HCT116 (cell line): ENCODE results near the gene TSPAN33. TPM values are rescaled to one million over a fixed set of nuclear protein-coding genes. Genes with fewer than 3 reads are reported as not detected.
A peak's percentile ranks its signal among the peaks of the same experiment; 100 is the strongest.

ENCODE experiments used
- ATAC-seq: fragments of 200-7000 bp; cut with Tn5 transposase; 2 replicates; pipeline ENCODE4 v1.9.1; 2020; ENCODE audit warnings: mild to moderate bottlenecking, moderate library complexity
- BruUV-seq: library from RNA; stranded (reverse); fragments of 400-500 nt; replicated peaks from 2 replicates; lab custom pipeline; 2021; lab: Mats Ljungman, UMichigan
- CTCF ChIA-PET: fragments of 300-600 bp; sonication (Branson Sonifier 250); formaldehyde crosslinking; loops from one replicate; lab custom pipeline; 2021; ENCODE audit warnings: antibody characterized with exemption; lab: Charles Lee
- POLR2A ChIA-PET: fragments of 300-600, 350-600 bp; sonication (Branson Sonifier 250); formaldehyde crosslinking; loops from one replicate; lab custom pipeline; 2021; ENCODE audit warnings: antibody characterized with exemption; lab: Charles Lee
- RAD21 ChIA-PET, 2 experiments: fragments of 300-600 bp; sonication (Branson Sonifier 250); formaldehyde crosslinking; loops; one replicate each; lab custom pipeline; 2023; ENCODE audit warnings: low total read pairs in 2 of 2; ENCODE audit not compliant: uncharacterized antibody in 2 of 2, unreplicated experiment in 2 of 2, low non-redundant PET in 1 of 2; lab: Charles Lee
- DNase-seq: peaks from one replicate; pipeline ENCODE4 v3.0.0-alpha.2; 2010; ENCODE audit warnings: low read depth, low spot score
- H2AFZ ChIP-seq: fragments of 200-600 bp; shearing (Covaris generic), sonication (generic); 2 replicates; pipeline ENCODE4 v1.6.1; 2017; ENCODE audit warnings: low read depth, mixed run types, mixed read lengths, antibody characterized with exemption, low read length; ENCODE audit not compliant: poor library complexity, severe bottlenecking
- H3K27ac ChIP-seq: 2 replicates; pipeline ENCODE4 v1.5.1; 2012; ENCODE audit warnings: low read depth, low read length
- H3K27me3 ChIP-seq: fragments of 200-600 bp; sonication (generic); 2 replicates; pipeline ENCODE4 v1.6.1; 2016; ENCODE audit warnings: mixed run types, low read length, mixed read lengths; ENCODE audit not compliant: insufficient read depth
- H3K36me3 ChIP-seq, 2 experiments: fragments of 200-500 bp in 1 of 2; fragments of 200-600 bp in 1 of 2; sonication (Bioruptor generic) in 1 of 2; sonication (generic) in 1 of 2; 2 replicates each; pipeline versions ENCODE4 v1.5.1 to v1.6.1; 2014 to 2016; ENCODE audit warnings: low read length in 2 of 2, inconsistent platforms in 1 of 2, mixed read lengths in 1 of 2, mixed run types in 1 of 2; ENCODE audit not compliant: insufficient read depth in 2 of 2, control insufficient read depth in 1 of 2
- H3K4me1 ChIP-seq, 2 experiments: fragments of 200-600 bp in 1 of 2; sonication (generic) in 1 of 2; 2 replicates each; pipeline versions ENCODE4 v1.5.1 to v1.6.1; 2012 to 2017; ENCODE audit warnings: low read length in 2 of 2, inconsistent platforms in 1 of 2, mild to moderate bottlenecking in 1 of 2, mixed read lengths in 1 of 2, mixed run types in 1 of 2, moderate library complexity in 1 of 2; ENCODE audit not compliant: insufficient read depth in 2 of 2, control insufficient read depth in 1 of 2
- H3K4me2 ChIP-seq: fragments of 200-600 bp; sonication (generic); 2 replicates; pipeline ENCODE4 v1.6.1; 2017; ENCODE audit warnings: mixed run types, low read length, mixed read lengths
- H3K4me3 ChIP-seq, 2 experiments: fragments of 200-600 bp in 1 of 2; sonication (generic) in 1 of 2; replicated peaks in 1 of 2; 2 replicates each; pipeline ENCODE4 v1.5.1; 2011 to 2016; ENCODE audit warnings: low read length in 2 of 2, control low read depth in 1 of 2, low read depth in 1 of 2, mild to moderate bottlenecking in 1 of 2, mixed read lengths in 1 of 2, mixed run types in 1 of 2
- H3K79me2 ChIP-seq: fragments of 200-600 bp; sonication (generic); 2 replicates; pipeline ENCODE4 v1.6.1; 2017; ENCODE audit warnings: mild to moderate bottlenecking, mixed run types, low read length, moderate library complexity, mixed read lengths; ENCODE audit not compliant: insufficient read depth
- H3K9ac ChIP-seq: fragments of 200-600 bp; sonication (generic); 2 replicates; pipeline ENCODE4 v1.6.1; 2016; ENCODE audit warnings: low read length, mixed read lengths
- H3K9me2 ChIP-seq: fragments of 200-600 bp; sonication (generic), shearing (Covaris generic); 2 replicates; pipeline ENCODE4 v1.6.1; 2017; ENCODE audit warnings: mixed run types, mild to moderate bottlenecking, moderate library complexity; ENCODE audit not compliant: insufficient read depth
- H3K9me3 ChIP-seq, 2 experiments: fragments of 200-500 bp in 1 of 2; fragments of 200-600 bp in 1 of 2; sonication (Bioruptor generic) in 1 of 2; sonication (generic) in 1 of 2; 2 replicates each; pipeline ENCODE4 v1.6.1; 2014 to 2017; ENCODE audit warnings: low read length in 2 of 2, mixed read lengths in 2 of 2, inconsistent platforms in 1 of 2, low read depth in 1 of 2, mild to moderate bottlenecking in 1 of 2, mixed run types in 1 of 2, moderate library complexity in 1 of 2; ENCODE audit not compliant: control insufficient read depth in 1 of 2, insufficient read depth in 1 of 2
- H4K20me1 ChIP-seq: fragments of 200-600 bp; sonication (generic), shearing (Covaris generic); 2 replicates; pipeline ENCODE4 v1.6.1; 2017; ENCODE audit warnings: mixed run types, mild to moderate bottlenecking, moderate library complexity; ENCODE audit not compliant: insufficient read depth
- ATF3 ChIP-seq: IDR thresholded peaks from 2 replicates; pipeline ENCODE4 v1.6.1; 2012
- CBX3 ChIP-seq: IDR thresholded peaks from 2 replicates; pipeline ENCODE4 v1.6.1; 2012; ENCODE audit warnings: low read depth
- CTCF ChIP-seq, 3 experiments: fragments of 200-600 bp in 1 of 3; sonication (generic) in 1 of 3; IDR thresholded peaks in 2 of 3; conservative IDR thresholded peaks in 1 of 3; 2 replicates each; pipeline ENCODE4 v1.5.1; 2012 to 2017; ENCODE audit warnings: low read depth in 2 of 3, low read length in 2 of 3, antibody characterized with exemption in 1 of 3, borderline replicate concordance in 1 of 3, control low read depth in 1 of 3, mild to moderate bottlenecking in 1 of 3, mixed read lengths in 1 of 3, mixed run types in 1 of 3, moderate library complexity in 1 of 3; ENCODE audit not compliant: insufficient read depth in 1 of 3
- EGR1 ChIP-seq: IDR thresholded peaks from 2 replicates; pipeline ENCODE4 v1.6.1; 2012; ENCODE audit warnings: low read depth
- EZH2phosphoT487 ChIP-seq: fragments of 200-600 bp; IDR thresholded peaks from 2 replicates; pipeline ENCODE4 v1.6.1; 2018; ENCODE audit warnings: antibody characterized with exemption, borderline replicate concordance
- FOSL1 ChIP-seq: IDR thresholded peaks from 2 replicates; pipeline ENCODE4 v1.6.1; 2012; ENCODE audit warnings: low read depth
- JUND ChIP-seq: IDR thresholded peaks from 2 replicates; pipeline ENCODE4 v1.6.1; 2012
- POLR2AphosphoS5 ChIP-seq: IDR thresholded peaks from 2 replicates; pipeline ENCODE4 v1.6.1; 2011; ENCODE audit warnings: mild to moderate bottlenecking, low read depth, low read length, moderate library complexity
- SIN3A ChIP-seq: IDR thresholded peaks from 2 replicates; pipeline ENCODE4 v1.6.1; 2012; ENCODE audit warnings: low read depth
- SP1 ChIP-seq: IDR thresholded peaks from 2 replicates; pipeline ENCODE4 v1.6.1; 2012; ENCODE audit warnings: low read depth
- TCF7L2 ChIP-seq: IDR thresholded peaks from 2 replicates; pipeline ENCODE4 v1.7.0; 2011; ENCODE audit warnings: borderline replicate concordance, inconsistent platforms; ENCODE audit not compliant: insufficient read depth, insufficient read length; ENCODE audit errors: extremely low read depth
- ZFX ChIP-seq: fragments of 450-650 bp; IDR thresholded peaks from 2 replicates; pipeline ENCODE4 v1.6.1; 2017
- ZNF274 ChIP-seq: fragments of 200-500 bp; sonication (Bioruptor generic); IDR thresholded peaks from 2 replicates; pipeline ENCODE4 v1.6.1; 2014; ENCODE audit warnings: mild to moderate bottlenecking, low read depth, low read length, inconsistent platforms
- intact Hi-C: fragments of 100-400 bp; cut with micrococcal nuclease; formaldehyde crosslinking; loops from 2 replicates; pipeline ENCODE4 v1.10.0; 2022
- total RNA-seq: library from RNA; stranded (reverse); gene quantifications from one replicate; pipeline ENCODE4 v1.2.1, GENCODE V29; 2021; ENCODE audit not compliant: unreplicated experiment

TSPAN33 gene
- total RNA-seq, 1 experiment from 2014 or later, result 22.2 TPM

GRCh38 chr7:129188892-129189660 lies 44.6 kb downstream of the TSPAN33 start:
- no peaks in the 10 kb centered on the region for H3K9me3 ChIP-seq
- H3K36me3 ChIP-seq, result no peaks in the 10 kb centered on the region
- TF ChIP-seq SP1 (no peak), ZFX (peak; percentile 49)
- ChIA-PET RAD21 (interaction anchor here (0.6 to 0.7 kb wide), 2 partner anchors 38 to 223 kb away, joined by 3 to 4 read pairs; no protein-coding TSS in a partner anchor), CTCF (interaction anchor here (0.6 kb wide), 1 partner anchor 347 kb away, joined by 3 read pairs; no protein-coding TSS in a partner anchor), POLR2A (interaction anchor here (0.9 kb wide), 1 partner anchor 25 kb away, joined by 6 read pairs; no protein-coding TSS in a partner anchor)
- intact Hi-C loops, result no loop called here
- H2AFZ ChIP-seq, result no peak overlapping the region
- peak overlapping the region; percentile 53; the same call in 1 of the 2 replicates for H3K27ac ChIP-seq
- no peaks in the 10 kb centered on the region for H3K27me3 ChIP-seq
- H3K79me2 ChIP-seq, result no peaks in the 10 kb centered on the region
- H3K9ac ChIP-seq, result peak overlapping the region; percentile 66
- DNase-seq (no peak), ATAC-seq (peak; percentile 40)
- peaks cover 0 to 12% of the 10 kb centered on the region in 2 experiments; a peak in 1 of 4 replicates for H3K4me1 ChIP-seq
- no TSS peak for BruUV-seq
- peak overlapping the region; percentile 51 to 64 for H3K4me3 ChIP-seq
- H3K4me2 ChIP-seq, result peak overlapping the region; percentile 79
- H4K20me1 ChIP-seq, result no peaks in the 10 kb centered on the region
- H3K9me2 ChIP-seq, result no peaks in the 10 kb centered on the region

GRCh38 chr7:129189661-129190310 lies 45.3 kb downstream of the TSPAN33 start:
- Histone ChIP-seq H3K79me2 (no peaks in the 10 kb centered on the region), H3K9me2 (no peaks in the 10 kb centered on the region), H3K9ac (peak overlapping the region; percentile 66), H3K4me1 (peaks cover 0 to 12% of the 10 kb centered on the region in 2 experiments; a peak in 1 of 4 replicates), H3K9me3 (no peaks in the 10 kb centered on the region), H3K27me3 (no peaks in the 10 kb centered on the region), H3K4me3 (peak overlapping the region; percentile 51 to 64), H3K4me2 (peak overlapping the region; percentile 79), H2AFZ (no peak overlapping the region), H3K27ac (no peak overlapping the region), H3K36me3 (no peaks in the 10 kb centered on the region), H4K20me1 (no peaks in the 10 kb centered on the region)
- no peak for DNase-seq
- RAD21 ChIA-PET, result no interaction called here
- CTCF ChIA-PET, result no interaction called here
- no TSS peak for BruUV-seq
- ATAC-seq, result no peak
- POLR2A ChIA-PET, result no interaction called here
- intact Hi-C loops, result no loop called here
- TF ChIP-seq EGR1 (no peak), EZH2phosphoT487 (no peak), CTCF (IDR thresholded peaks at IDR 0.05 in 2 of 3, conservative IDR thresholded peaks at IDR 0.05 in 1 of 3; ENCODE audit: borderline replicate concordance in 1 of 3, insufficient read depth in 1 of 3, low read depth in 2 of 3, low read length in 2 of 3) (no peak), SIN3A (no peak), TCF7L2 (no peak), SP1 (no peak), FOSL1 (no peak), ZNF274 (no peak), ZFX (no peak), JUND (no peak), ATF3 (no peak), CBX3 (no peak), POLR2AphosphoS5 (no peak)
